Stimulated activated naive CD8-positive, alpha-beta T cell treated with anti-CD3 and anti-CD28 coated beads, Interleukin-15, Interleukin-2, amounts not matched to agents 100 ng/mL and 50 ng/mL, for 24 hours (primary cell): ENCODE results near the gene CYB561.

Experiments used
- H3K27ac Mint-ChIP-seq: one replicate; pipeline ENCODE4 v1.8.0; 2021; ENCODE audit warnings: mild to moderate bottlenecking, mixed read lengths
- H3K27me3 Mint-ChIP-seq: one replicate; pipeline ENCODE4 v1.8.0; 2021; ENCODE audit warnings: mixed read lengths
- H3K36me3 Mint-ChIP-seq: one replicate; pipeline ENCODE4 v1.8.0; 2021; ENCODE audit warnings: low read depth, mixed read lengths
- H3K4me1 Mint-ChIP-seq: one replicate; pipeline ENCODE4 v1.8.0; 2021; ENCODE audit warnings: low read depth, mixed read lengths
- H3K4me3 Mint-ChIP-seq: one replicate; pipeline ENCODE4 v1.8.0; 2021; ENCODE audit warnings: mild to moderate bottlenecking, mixed read lengths
- H3K9me3 Mint-ChIP-seq: one replicate; pipeline ENCODE4 v1.8.0; 2021; ENCODE audit warnings: mixed read lengths

CYB561 gene

DNA sequence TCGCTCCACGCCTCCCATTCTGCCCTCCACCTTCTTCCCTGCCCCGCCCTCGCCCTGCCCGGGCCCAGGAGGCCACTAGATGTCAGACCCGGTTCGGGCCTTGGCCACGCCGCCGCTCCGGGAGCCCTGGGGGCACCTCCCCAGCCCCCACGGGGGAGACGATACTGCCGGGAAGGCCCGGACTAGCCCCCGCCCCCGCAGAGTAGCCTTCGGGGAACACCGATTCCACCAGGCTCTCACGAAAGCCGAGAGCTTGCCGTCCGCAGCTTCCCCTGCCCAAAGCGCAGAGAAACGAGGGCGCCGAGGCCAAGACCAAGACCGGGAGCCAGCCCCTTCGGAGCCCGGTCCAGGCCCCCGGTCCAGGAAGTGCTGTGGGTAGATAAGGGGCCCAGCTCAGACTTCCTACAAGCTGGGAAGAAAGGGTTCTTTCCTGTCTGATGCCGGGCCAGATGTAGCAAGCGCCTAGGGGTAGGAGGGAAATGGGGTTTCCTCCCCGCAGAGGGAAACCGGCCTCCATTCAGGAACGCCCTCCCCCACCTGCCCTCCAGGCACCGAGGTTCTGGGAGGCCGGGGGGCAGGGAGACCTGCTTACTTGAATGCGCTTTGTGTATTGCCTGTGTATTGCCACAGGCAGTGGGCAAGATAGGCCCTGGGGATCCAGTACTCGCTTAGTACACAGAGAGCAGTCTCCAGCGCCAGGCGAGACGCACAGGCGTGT, 806 bp upstream of the CYB561 start:
- peaks cover 4% of the 10 kb centered on the region for H3K27me3 Mint-ChIP-seq
- H3K4me1 Mint-ChIP-seq = peaks cover 29% of the 10 kb centered on the region
- H3K9me3 Mint-ChIP-seq = no peaks in the 10 kb centered on the region
- no peaks in the 10 kb centered on the region for H3K36me3 Mint-ChIP-seq
- peak overlapping the region; percentile 83 for H3K27ac Mint-ChIP-seq
- H3K4me3 Mint-ChIP-seq = peak overlapping the region; percentile 67

DNA sequence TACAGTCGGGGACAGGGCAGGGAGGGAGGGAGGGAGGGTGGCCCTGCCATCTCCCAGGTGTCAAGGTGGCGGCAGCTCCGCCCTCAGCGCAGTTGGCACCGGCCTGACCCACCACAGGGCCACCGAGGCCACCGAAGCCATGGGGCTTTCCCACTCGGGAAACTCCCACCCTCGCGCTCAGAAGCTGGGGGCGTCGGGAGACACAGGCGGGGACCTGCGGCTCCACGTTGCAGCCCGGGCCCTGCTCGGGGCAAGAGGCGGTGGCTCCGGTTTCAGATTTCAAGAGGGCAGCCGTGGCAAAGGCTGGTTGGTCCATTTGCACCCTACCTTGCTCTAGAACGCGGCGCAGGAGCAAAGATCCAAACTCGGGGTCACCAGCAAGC, 544 bp downstream of the CYB561 start:
- peaks cover 29% of the 10 kb centered on the region for H3K4me1 Mint-ChIP-seq
- H3K27me3 Mint-ChIP-seq = peaks cover 4% of the 10 kb centered on the region
- H3K36me3 Mint-ChIP-seq = no peaks in the 10 kb centered on the region
- no peaks in the 10 kb centered on the region for H3K9me3 Mint-ChIP-seq
- peak overlapping the region; percentile 63 for H3K4me3 Mint-ChIP-seq
- H3K27ac Mint-ChIP-seq = peak overlapping the region; percentile 76

DNA sequence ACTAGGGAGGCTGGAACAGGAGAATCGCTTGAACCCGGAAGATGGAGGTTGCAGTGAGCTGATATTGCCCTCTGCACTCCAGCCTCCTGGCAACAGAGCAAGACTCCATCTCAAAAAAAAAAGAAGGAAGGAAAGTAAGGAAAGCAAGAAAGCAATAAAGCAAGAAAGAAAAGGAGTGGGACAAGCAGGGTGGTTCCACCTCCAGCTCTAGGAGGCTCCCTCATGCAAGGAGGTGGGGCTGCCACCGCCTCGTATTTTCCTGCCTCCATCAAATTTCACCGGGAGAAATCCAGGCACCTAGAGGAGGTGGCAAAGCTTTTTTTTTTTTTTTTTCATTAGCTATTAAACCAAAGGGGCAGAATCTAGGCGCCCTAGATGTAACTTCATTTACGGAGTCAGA, 1.0 kb downstream of the CYB561 start:
- H3K4me3 Mint-ChIP-seq = peak overlapping the region; percentile 63
- peaks cover 29% of the 10 kb centered on the region for H3K4me1 Mint-ChIP-seq
- H3K27ac Mint-ChIP-seq = peak overlapping the region; percentile 76
- H3K27me3 Mint-ChIP-seq = peaks cover 4% of the 10 kb centered on the region
- no peaks in the 10 kb centered on the region for H3K36me3 Mint-ChIP-seq
- H3K9me3 Mint-ChIP-seq = no peaks in the 10 kb centered on the region

DNA sequence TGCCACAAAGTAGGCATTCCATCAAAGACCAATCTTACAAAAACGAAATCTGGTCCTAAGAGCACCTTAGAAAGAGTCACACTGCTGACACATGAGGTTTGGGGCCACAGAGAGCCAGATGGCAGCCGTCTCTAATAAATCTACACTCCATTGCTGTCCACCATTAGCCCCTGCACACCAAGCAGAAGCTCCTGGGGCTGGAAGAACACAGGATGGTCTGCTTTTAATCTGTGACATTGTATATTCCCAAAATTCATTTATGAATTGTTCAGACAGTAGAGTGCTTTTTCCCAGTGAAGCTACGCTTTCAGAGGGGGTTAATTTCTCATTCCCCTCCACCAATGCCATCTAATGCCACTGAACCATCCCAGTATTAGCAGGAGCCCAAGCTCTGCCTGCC, 1.6 kb downstream of the CYB561 start:
- Mint-ChIP-seq H3K36me3 (no peaks in the 10 kb centered on the region), H3K4me3 (no peak overlapping the region), H3K27ac (no peak overlapping the region), H3K4me1 (peaks cover 31% of the 10 kb centered on the region), H3K9me3 (no peaks in the 10 kb centered on the region), H3K27me3 (peaks cover 4% of the 10 kb centered on the region)

DNA sequence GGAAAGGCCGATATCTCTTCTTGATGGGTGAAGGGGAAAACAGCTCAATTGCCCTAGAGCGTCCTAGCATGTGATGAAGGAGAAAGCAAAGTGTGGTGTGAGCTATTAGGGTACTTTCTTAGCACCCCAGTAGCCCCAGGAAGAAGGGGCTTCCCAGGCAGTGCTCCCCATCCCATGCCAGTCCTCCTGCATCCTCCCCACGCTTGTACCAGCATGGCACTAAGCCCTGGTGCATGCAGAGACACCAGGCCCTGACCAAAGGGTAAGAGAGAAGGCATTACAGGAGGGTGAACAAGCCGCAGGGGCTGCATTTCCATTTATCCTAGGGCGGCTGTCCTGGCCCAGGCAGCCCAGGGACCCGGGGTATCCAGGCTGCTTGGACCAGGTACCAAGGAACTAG, 3.1 kb downstream of the CYB561 start:
- no peaks in the 10 kb centered on the region for H3K36me3 Mint-ChIP-seq
- H3K4me3 Mint-ChIP-seq = no peak overlapping the region
- H3K27me3 Mint-ChIP-seq = peaks cover 4% of the 10 kb centered on the region
- H3K9me3 Mint-ChIP-seq = no peaks in the 10 kb centered on the region
- H3K27ac Mint-ChIP-seq = no peak overlapping the region
- peaks cover 34% of the 10 kb centered on the region for H3K4me1 Mint-ChIP-seq

DNA sequence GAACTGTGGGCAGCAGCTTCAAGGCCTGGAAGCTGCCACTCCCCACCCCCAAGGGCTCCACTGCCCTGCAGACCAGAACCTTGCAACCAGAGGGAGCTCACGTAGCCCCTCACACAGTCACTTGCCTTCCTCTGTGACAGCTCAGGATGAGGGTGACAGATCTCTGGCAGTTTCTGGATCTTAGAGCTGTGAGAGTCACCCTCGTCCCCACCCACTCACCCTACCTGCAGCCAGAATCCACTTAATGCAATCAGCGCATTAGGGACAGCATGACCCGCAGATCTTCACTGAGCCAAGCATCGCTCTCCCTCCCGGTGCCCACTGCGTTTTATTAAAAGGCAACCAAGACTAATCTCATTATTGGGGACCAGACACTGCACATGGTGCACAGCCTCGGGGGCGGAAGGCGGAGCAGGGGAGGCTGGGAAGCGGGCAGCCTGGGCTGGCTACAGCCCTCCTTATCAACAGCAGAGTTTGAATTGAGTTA, 3.5 kb downstream of the CYB561 start:
- Mint-ChIP-seq H3K36me3 (no peaks in the 10 kb centered on the region), H3K9me3 (no peaks in the 10 kb centered on the region), H3K27me3 (peaks cover 4% of the 10 kb centered on the region), H3K4me1 (peaks cover 34% of the 10 kb centered on the region), H3K27ac (no peak overlapping the region), H3K4me3 (no peak overlapping the region)

DNA sequence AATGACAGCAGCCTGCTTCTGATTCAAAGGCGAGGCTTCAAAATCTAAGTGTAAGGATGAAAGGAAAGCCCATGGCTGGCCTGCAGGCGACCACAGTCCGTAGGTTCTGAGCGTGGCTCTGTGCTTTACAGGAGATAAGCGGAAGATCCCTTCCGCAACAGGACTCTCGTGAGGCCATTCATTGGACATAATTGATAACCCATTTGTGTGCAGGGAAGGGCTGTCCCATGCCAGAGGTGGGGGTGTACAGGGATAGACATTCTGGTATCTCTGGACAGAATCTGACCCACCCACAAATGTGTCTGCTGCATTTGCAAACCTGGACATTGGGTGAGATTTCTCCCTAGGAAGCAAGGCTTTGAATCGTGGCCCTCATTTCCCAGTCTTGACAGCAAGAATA, 4.0 kb downstream of the CYB561 start:
- H3K27ac Mint-ChIP-seq = no peak overlapping the region
- H3K27me3 Mint-ChIP-seq = peaks cover 4% of the 10 kb centered on the region
- no peak overlapping the region for H3K4me3 Mint-ChIP-seq
- no peaks in the 10 kb centered on the region for H3K36me3 Mint-ChIP-seq
- H3K9me3 Mint-ChIP-seq = no peaks in the 10 kb centered on the region
- H3K4me1 Mint-ChIP-seq = peaks cover 29% of the 10 kb centered on the region

DNA sequence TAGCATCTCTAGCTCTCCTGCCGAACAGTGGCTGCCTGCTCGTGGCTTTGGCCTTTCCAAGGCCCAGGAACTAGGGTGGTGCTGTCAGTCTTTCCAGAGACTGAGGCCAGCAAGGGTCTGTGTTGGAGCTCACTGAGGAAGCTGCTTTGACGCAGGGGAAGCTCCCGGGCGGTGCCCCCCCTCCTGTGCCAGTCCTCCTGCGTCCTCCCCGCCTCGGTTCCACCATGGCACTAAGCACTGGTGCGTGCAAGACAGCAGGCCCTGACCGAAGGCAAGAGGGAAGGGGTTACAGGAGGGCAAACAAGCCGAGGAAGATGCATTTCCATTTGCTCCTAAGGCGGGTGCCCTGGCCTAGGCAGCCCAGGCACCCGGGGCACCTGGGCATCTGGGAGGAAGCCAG, 4.5 kb downstream of the CYB561 start:
- H3K27ac Mint-ChIP-seq = no peak overlapping the region

DNA sequence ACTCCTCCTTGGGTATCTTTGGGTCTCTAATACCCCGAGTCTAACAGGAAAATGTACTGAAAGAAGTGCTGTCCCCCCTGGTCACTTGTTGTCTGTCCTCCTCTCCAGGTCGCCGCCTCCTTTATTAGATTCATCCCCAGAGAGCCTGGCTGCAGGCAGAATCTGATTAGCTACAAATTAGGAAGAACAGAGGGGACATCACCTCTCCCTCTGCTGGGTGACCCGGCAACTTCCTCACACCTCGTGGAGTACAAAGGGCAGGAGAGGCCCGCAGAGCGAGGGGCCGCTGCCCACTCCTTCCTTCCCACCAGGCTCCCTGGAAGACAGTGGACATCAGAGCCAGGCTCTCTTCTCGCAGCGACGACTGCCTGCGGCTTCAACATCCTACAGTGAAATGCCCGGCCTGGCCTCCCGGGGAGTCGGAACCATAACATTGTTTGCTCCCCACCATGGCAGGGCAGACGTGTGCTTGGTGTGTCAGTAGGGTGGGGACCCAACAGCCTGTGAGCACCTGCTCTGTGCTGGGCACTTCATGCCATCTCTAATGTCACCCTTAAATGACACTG, 5.3 kb downstream of the CYB561 start:
- Mint-ChIP-seq H3K27ac (no peak overlapping the region), H3K27me3 (peaks cover 4% of the 10 kb centered on the region), H3K9me3 (no peaks in the 10 kb centered on the region), H3K36me3 (no peaks in the 10 kb centered on the region), H3K4me3 (no peak overlapping the region), H3K4me1 (peaks cover 25% of the 10 kb centered on the region)

More for the DNA sequence above, 4.5 kb downstream of the CYB561 start:
- no peak overlapping the region for H3K4me3 Mint-ChIP-seq
- H3K4me1 Mint-ChIP-seq = peaks cover 25% of the 10 kb centered on the region
- H3K9me3 Mint-ChIP-seq = no peaks in the 10 kb centered on the region
- H3K27me3 Mint-ChIP-seq = peaks cover 4% of the 10 kb centered on the region
- no peaks in the 10 kb centered on the region for H3K36me3 Mint-ChIP-seq

DNA sequence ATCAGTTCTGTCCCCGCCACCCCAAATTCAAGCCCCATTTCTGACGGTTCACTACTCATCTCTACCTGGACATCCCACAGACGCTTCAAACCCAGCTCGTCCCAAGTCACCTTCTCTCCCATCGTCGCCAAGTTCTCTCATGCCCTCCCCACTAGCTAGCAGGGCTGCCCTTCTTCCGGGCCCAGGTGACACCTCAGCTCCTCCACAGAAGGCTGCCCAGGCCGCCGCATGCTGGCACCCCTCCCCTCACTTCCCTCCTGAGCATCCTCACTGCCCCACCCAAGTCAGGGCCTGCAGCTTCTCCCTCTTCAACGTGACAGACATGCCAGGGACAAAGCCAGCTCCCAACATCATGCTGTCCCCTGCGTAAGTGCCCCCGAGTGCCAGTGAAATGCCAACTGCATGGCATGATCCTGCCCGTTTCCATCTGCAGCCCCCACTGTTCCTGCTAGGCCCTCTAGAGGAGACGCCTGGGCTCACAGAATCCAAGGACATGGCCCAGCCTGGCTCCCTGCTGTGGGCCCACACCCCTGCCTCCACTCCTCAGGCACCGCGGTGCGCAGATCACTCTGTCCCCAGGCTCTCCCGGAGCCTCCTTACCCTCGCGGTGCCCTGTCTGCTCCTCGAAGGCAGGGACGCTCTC, 5.9 kb downstream of the CYB561 start:
- peaks cover 28% of the 10 kb centered on the region for H3K4me1 Mint-ChIP-seq
- H3K9me3 Mint-ChIP-seq = no peaks in the 10 kb centered on the region
- H3K27ac Mint-ChIP-seq = peak overlapping the region; percentile 83
- no peaks in the 10 kb centered on the region for H3K36me3 Mint-ChIP-seq
- H3K27me3 Mint-ChIP-seq = peaks cover 4% of the 10 kb centered on the region
- peak overlapping the region; percentile 38 for H3K4me3 Mint-ChIP-seq

DNA sequence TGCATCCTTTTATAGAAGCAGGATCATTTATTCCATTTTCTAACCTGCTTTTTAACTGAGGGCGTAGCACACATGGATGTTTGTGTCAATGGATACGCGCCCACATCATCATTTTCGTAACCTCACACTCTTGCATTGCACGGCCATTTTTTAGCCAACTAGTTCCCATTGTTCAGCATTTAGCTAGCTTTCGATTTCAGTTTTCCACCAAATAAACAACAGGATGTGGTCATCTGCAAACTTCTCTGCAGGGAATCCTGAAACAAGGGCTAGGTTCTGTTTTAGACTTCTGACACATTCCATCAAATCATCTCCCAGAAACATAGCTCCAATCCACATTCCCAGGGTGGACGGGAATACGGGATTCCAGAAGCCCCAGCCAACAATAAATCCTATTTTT, 6.4 kb downstream of the CYB561 start:
- Mint-ChIP-seq H3K27me3 (no peaks in the 10 kb centered on the region), H3K9me3 (no peaks in the 10 kb centered on the region), H3K4me3 (peak overlapping the region; percentile 38), H3K27ac (peak overlapping the region; percentile 83), H3K4me1 (peaks cover 26% of the 10 kb centered on the region), H3K36me3 (no peaks in the 10 kb centered on the region)

DNA sequence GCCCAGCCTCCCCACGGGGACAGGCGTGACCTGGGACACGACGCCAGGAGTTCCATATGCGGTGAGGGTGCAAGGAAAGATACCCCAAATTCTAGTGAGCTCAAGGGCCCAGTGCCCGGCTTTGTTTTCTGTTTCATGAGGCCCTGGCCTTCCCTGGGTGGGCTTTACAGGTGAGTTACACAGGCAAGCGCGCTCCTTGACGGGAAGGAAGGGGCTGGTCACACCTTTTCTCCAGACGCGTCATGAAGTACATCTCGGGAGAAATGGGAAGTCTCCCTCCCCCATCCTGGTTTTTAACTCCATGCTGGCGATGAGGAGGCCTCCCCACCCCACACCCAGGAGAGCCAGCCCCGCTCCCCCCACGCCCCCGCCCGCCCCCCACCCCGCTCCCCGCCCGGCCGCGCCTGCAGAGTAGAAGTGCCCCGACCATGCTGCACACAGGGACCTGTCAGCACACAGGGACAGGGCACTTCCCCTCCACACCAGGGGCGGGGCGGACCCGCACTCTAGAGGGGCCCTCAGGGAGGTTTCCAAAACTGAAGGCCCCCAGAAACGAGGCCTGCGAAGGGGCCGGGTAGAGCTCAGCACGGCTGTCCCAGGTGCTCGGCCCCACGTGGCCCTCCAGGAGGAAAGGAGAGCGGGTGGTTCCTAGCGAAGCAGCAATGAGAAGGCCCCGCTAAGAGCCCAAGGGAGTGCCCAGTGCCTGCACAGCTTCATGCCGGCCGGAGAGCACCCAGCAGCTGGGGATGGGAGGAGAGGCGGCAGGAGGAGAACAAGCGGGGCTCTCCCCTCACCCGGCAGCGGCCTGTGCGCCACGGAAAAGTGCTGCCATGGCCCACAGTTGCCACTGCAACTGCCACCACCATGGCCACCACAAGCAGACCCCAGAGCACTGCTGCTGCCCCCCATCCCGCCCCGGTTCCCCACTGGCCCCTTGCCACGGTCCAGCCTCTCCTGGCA, 7.7 kb downstream of the CYB561 start:
- no peaks in the 10 kb centered on the region for H3K9me3 Mint-ChIP-seq
- no peak overlapping the region for H3K4me3 Mint-ChIP-seq
- H3K27me3 Mint-ChIP-seq = no peaks in the 10 kb centered on the region
- no peaks in the 10 kb centered on the region for H3K36me3 Mint-ChIP-seq
- peaks cover 35% of the 10 kb centered on the region for H3K4me1 Mint-ChIP-seq
- no peak overlapping the region for H3K27ac Mint-ChIP-seq

DNA sequence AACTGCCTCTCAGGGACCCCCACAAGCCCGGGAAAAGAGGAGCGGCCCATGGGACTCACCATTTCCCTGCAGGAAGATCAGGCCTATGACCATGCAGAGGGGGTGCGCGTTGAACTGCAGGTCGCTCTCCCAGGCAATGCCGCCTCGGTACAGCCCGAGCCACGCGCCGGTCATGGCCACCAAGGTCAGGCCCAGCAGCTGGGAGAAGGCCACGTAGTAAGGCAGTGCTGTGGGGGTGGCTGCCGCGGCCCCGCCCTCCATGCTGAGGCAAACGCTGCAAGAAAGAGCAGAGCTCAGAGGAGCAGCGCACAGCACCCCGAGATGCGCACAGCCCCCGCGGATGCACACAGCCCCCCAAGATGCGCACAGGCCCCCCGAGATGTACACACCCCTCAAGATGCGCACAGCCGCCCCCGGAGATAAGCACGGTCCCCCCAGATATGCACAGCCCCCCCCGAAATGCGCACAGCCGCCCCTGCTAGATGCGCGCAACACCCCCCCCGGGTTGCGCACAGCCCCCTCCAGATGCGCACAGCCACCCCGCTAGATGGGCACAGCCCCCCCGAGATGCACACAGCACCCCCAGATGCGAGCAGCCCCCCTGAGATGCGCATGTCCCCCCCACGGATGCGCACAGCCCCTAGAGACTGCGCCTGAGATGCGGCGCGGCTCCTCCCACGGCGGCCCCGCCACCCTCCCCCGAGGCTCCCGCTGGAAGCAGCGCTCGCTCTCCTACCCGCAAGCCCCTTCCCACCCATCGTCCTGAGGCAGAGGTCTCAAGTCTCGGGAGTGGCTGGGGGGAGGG, 8.6 kb downstream of the CYB561 start:
- no peaks in the 10 kb centered on the region for H3K27me3 Mint-ChIP-seq
- peaks cover 41% of the 10 kb centered on the region for H3K4me1 Mint-ChIP-seq
- no peaks in the 10 kb centered on the region for H3K9me3 Mint-ChIP-seq
- H3K4me3 Mint-ChIP-seq = no peak overlapping the region
- H3K36me3 Mint-ChIP-seq = no peaks in the 10 kb centered on the region
- no peak overlapping the region for H3K27ac Mint-ChIP-seq

DNA sequence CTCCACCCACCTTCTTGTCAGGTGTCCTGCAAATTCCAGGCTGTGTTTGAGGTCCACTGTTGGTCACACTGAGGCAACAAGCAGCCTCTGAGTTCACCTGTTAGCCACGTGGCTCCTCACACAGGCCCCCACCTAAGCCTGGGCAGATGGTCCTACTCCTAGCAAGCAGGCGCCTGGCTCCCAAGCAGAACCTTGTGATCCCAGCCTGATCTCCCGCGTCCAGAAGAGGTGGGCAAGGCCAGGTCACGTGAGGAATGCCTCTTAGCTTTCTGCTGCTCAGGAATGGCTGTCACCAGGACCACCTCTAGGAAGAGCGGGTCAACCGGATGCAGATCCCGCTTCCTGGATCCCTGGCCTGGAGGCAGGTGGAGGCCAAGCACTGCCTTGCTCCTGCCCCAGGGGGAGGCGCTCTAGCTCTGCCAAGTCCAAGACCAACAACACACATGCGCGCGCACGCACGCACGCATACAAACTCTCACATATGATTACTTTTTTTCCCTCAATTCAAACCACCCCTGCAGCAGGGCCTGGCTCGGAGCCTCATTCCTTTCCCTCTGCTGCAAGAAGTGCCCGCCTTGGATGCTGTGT, 9.5 kb downstream of the CYB561 start:
- Mint-ChIP-seq H3K9me3 (no peaks in the 10 kb centered on the region), H3K27me3 (no peaks in the 10 kb centered on the region), H3K36me3 (no peaks in the 10 kb centered on the region), H3K27ac (no peak overlapping the region), H3K4me3 (no peak overlapping the region), H3K4me1 (peaks cover 41% of the 10 kb centered on the region)
